ENCODE data around the gene DGKH.

The DGKH gene

GRCh38 chr13:42164557-42165125 lies 116.2 kb downstream of the DGKH start:
- no peak for FAIRE-seq
- TF ChIP-seq CTCF (IDR thresholded peaks at IDR 0.05; ENCODE audit: insufficient read depth, missing control alignments), result no peak
- no peak for DNase-seq (ENCODE audit: insufficient read length, low spot score)

GRCh38 chr13:42168496-42168895 lies 120.0 kb downstream of the DGKH start:
- no peak for DNase-seq (ENCODE audit: insufficient read length, low spot score)
- TF ChIP-seq CTCF (IDR thresholded peaks at IDR 0.05; ENCODE audit: insufficient read depth, missing control alignments), result no peak
- FAIRE-seq, result no peak

DNA sequence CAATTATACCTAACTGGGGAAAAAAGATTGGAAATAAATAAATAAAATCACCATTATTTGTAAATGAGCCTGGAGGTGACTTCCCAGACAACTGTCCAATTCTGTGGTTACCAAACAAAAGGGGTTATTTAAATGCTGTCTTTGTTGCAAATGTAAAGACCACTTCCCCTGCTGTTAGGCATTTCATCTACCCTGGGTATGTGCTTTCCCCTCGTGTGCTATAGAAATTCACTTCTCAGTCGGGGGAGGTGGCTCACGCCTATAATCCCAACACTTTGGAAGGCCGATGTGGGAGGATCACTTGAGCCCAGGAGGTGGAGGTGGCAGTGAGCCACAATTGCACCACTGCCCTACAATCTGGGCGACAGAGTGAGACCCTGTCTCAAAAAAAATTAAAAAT lies 121.6 kb downstream of the DGKH start:
- FAIRE-seq, result no peak
- TF ChIP-seq CTCF (IDR thresholded peaks at IDR 0.05; ENCODE audit: insufficient read depth, missing control alignments), result no peak
- DNase-seq (ENCODE audit: insufficient read length, low spot score), result no peak

DNA sequence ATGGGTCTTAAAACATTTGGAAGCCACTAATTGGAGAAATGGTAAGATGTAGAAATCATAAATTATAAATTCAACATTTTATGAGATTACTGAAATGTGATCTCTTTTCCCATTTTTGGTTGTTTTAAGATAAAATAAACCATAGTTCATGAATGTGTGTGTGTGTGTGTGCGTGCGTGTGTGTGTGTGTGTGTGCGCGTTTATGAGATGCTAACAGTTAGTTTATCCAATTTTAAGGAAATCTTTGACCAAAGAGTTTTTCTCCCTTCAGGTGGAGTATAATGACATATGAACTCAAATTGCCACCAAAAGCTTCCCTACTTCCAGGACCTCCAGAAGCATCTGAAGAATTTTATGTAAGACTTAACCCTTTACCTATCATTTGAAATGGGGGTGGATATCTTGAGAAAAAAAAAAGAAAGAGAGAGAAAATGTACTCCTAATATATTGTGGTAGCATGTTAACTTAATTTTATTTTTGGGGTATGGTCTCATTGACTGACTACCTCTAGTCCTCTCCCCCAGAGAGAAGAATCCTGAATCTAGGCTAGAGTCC lies 125.4 kb downstream of the DGKH start:
- TF ChIP-seq CTCF (IDR thresholded peaks at IDR 0.05; ENCODE audit: insufficient read depth, missing control alignments), result no peak
- DNase-seq (ENCODE audit: insufficient read length, low spot score) (no peak), FAIRE-seq (no peak)

DNA sequence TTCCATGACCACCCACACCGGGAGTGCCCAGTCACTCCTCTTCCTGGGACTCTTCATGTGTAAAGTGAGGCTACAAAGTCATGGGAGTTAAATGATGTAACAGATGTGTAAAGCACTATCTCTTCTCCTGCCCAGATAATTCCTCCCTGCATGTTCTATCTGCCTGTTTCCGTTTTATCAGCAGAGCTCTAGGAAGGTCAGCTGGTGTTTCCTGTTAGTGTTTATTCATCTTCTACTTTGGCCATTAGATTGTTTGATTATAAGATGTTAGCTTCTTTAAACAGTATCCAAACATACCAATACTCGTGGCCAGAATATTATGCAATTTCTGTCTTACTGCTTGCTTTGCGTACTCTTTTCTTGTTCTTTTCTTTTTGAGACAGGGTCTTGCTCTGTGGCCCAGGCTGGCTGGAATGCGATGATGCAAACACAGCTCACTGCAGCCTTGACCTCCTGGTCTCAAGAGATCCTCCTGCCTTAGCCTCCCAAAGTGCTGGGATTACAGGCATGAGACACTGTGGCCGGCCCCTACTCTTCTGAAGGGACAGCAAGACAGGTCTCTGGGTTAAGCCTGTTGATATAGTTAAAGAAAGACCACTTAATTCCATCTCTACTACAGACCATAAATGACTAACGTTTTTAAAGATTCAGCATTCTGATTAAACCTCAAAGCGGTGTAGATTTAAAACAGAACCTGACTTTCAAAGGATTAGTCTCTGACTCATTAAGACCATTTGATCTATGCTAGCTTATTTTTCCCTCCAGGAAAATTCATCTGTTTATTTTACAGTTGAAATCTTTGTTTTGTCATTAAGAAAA lies 126.1 kb downstream of the DGKH start:
- FAIRE-seq (no peak), DNase-seq (ENCODE audit: insufficient read length, low spot score) (no peak)
- TF ChIP-seq CTCF (IDR thresholded peaks at IDR 0.05; ENCODE audit: insufficient read depth, missing control alignments), result no peak

- FAIRE-seq, result no peak
- no peak for TF ChIP-seq CTCF (IDR thresholded peaks at IDR 0.05; ENCODE audit: insufficient read depth, missing control alignments)
- DNase-seq (ENCODE audit: insufficient read length, low spot score), result no peak
Observed at GRCh38 chr13:42176294-42176693, 127.8 kb downstream of the DGKH start.

GRCh38 chr13:42177189-42177588 lies 128.7 kb downstream of the DGKH start:
- DNase-seq (ENCODE audit: insufficient read length, low spot score) (no peak), FAIRE-seq (no peak)
- TF ChIP-seq CTCF (IDR thresholded peaks at IDR 0.05; ENCODE audit: insufficient read depth, missing control alignments), result no peak

Data from D721Med (cell line).